Lung (tissue), 12 donors: ENCODE results near the gene TMEM222. TPM values are rescaled to one million over a fixed set of nuclear protein-coding genes. Genes with fewer than 3 reads are reported as not detected.

Experiments used
- ATAC-seq: fragments of 200-7000 bp; cut with Tn5 transposase; one replicate; pipeline ENCODE4 v1.9.1; 2020; ENCODE audit warnings: moderate number of reproducible peaks; ENCODE audit not compliant: insufficient read depth, low FRiP score
- DNase-seq, 3 donors: peaks; one replicate each; pipeline ENCODE4 v3.0.0-alpha.2; 2013 to 2017
- H3K27ac ChIP-seq, 2 donors: one replicate each; pipeline ENCODE4 v1.5.1; 2013; ENCODE audit warnings: mild to moderate bottlenecking in 2 of 2, moderate library complexity in 2 of 2, control low read depth in 1 of 2, inconsistent platforms in 1 of 2, low read depth in 1 of 2, low read length in 1 of 2
- H3K27me3 ChIP-seq, 3 donors: one replicate each; pipeline ENCODE4 v1.5.1; 2013; ENCODE audit warnings: low read length in 2 of 3; ENCODE audit not compliant: control insufficient read depth in 3 of 3, insufficient read depth in 3 of 3
- H3K36me3 ChIP-seq, 4 donors: one replicate each; pipeline ENCODE4 v1.5.1; 2013; ENCODE audit warnings: low read length in 4 of 4, mild to moderate bottlenecking in 1 of 4, moderate library complexity in 1 of 4; ENCODE audit not compliant: control insufficient read depth in 4 of 4, insufficient read depth in 4 of 4
- H3K4me1 ChIP-seq, 5 donors: one replicate each; pipeline ENCODE4 v1.5.1; 2013; ENCODE audit warnings: low read length in 5 of 5, mild to moderate bottlenecking in 2 of 5, moderate library complexity in 1 of 5; ENCODE audit not compliant: control insufficient read depth in 5 of 5, insufficient read depth in 5 of 5
- H3K4me3 ChIP-seq: one replicate; pipeline ENCODE4 v1.5.1; 2013; ENCODE audit warnings: mild to moderate bottlenecking, control low read depth, moderate library complexity
- H3K9ac ChIP-seq, 2 donors: one replicate each; pipeline ENCODE4 v1.5.1; 2013; ENCODE audit warnings: low read length in 2 of 2, control low read depth in 1 of 2; ENCODE audit not compliant: insufficient read depth in 1 of 2
- H3K9me3 ChIP-seq, 4 donors: one replicate each; pipeline ENCODE4 v1.5.1; 2013; ENCODE audit warnings: low read length in 3 of 4, mild to moderate bottlenecking in 1 of 4, moderate library complexity in 1 of 4; ENCODE audit not compliant: control insufficient read depth in 4 of 4, insufficient read depth in 3 of 4
- WGBS, 2 donors: extraction: QIAGEN DNeasy Blood & Tissue Kit; methylation state at CpG; one replicate each; pipeline ENCODE4 v1.1.7; 2013; 5-methylcytosine and 5-hydroxymethylcytosine counted together
- polyA plus RNA-seq, 2 donors: library from polyadenylated mRNA; stranded (reverse); fragments of 200-250 nt; gene quantifications; one replicate each; pipeline ENCODE4 v1.2.1, GENCODE V29; 2013
- total RNA-seq, 2 donors: library from RNA; depleted of rRNA in 1 of 2; stranded (reverse); fragments of >200 nt in 1 of 2; gene quantifications; one replicate each; pipeline ENCODE4 v1.2.1, GENCODE V29; 2014 to 2021
- TF ChIP-seq, protein P1 (sequence below): IDR thresholded peaks from 2 replicates; pipeline ENCODE4 v1.5.1; 2012; ENCODE audit warnings: mild to moderate bottlenecking; ENCODE audit errors: control extremely low read depth, extremely low read depth
- donor health status: control.
- donor health status: control.
- donor health status: Bipolar disorder and iron deficiency.
- donor health status: healthy.
- donor health status: DM: yes; HTN: yes; CAD: no.

Gene TMEM222
- total and polyA plus RNA-seq, 4 donors = 25.2 to 51.5 (median 48.4) TPM

DNA sequence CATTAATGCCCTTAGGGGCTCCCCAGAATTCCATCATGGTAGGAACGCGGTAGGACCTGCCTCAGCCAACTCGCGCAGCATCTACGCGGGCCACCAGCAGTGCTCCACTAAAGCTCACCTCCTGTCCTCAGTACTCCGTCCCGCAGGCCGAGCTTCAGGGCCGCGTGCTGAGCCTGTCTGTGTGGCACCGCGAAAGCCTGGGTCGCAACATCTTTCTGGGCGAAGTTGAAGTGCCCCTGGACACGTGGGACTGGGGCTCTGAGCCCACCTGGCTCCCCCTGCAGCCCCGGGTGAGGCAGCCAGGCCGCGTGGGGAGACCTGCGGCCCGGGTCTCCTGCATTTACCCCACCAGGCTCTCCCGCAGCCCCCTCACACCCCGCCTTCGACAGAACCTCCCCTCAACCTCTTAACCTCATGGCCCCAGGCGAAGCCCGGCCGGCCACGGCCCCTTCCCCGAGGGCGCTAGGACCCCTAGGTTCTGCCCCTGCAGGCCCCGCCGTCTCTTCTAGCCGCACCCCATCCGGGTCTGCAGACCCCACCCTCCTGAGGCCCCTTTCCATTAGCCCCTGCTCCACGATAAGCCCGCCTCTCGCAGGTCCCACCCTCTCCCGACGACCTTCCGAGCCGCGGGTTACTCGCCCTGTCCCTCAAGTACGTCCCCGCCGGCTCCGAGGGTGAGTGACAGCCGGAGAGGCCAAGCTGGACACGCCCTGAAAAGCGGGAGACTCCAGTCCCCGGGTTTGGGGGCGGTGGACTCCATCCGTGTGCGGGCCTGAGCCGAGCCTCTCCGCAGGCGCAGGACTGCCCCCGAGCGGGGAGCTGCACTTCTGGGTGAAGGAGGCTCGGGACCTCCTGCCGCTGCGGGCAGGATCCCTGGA, 28.9 kb downstream of the TMEM222 start:
- peaks cover 0 to 22% (median 5%) of the 10 kb centered on the region in 5 donors for H3K4me1 ChIP-seq
- no peak overlapping the region for H3K9ac ChIP-seq
- H3K27me3 ChIP-seq = peaks cover 0 to 15% (median 0%) of the 10 kb centered on the region in 3 donors
- H3K36me3 ChIP-seq = peaks cover 0 to 25% (median 5%) of the 10 kb centered on the region in 4 donors
- H3K9me3 ChIP-seq = no peaks in the 10 kb centered on the region
- peak; percentile 51 to 62 (median 61) for DNase-seq
- no peak overlapping the region for H3K4me3 ChIP-seq
- no peak for ATAC-seq
- 59 to 76% methylated on average over 62 of the region's 62 CpGs for WGBS, 2 donors
- TF ChIP-seq, protein P1, sequence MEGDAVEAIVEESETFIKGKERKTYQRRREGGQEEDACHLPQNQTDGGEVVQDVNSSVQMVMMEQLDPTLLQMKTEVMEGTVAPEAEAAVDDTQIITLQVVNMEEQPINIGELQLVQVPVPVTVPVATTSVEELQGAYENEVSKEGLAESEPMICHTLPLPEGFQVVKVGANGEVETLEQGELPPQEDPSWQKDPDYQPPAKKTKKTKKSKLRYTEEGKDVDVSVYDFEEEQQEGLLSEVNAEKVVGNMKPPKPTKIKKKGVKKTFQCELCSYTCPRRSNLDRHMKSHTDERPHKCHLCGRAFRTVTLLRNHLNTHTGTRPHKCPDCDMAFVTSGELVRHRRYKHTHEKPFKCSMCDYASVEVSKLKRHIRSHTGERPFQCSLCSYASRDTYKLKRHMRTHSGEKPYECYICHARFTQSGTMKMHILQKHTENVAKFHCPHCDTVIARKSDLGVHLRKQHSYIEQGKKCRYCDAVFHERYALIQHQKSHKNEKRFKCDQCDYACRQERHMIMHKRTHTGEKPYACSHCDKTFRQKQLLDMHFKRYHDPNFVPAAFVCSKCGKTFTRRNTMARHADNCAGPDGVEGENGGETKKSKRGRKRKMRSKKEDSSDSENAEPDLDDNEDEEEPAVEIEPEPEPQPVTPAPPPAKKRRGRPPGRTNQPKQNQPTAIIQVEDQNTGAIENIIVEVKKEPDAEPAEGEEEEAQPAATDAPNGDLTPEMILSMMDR = no peak
- H3K27ac ChIP-seq = peak overlapping the region in 1 of 2 donors; percentile 3

DNA sequence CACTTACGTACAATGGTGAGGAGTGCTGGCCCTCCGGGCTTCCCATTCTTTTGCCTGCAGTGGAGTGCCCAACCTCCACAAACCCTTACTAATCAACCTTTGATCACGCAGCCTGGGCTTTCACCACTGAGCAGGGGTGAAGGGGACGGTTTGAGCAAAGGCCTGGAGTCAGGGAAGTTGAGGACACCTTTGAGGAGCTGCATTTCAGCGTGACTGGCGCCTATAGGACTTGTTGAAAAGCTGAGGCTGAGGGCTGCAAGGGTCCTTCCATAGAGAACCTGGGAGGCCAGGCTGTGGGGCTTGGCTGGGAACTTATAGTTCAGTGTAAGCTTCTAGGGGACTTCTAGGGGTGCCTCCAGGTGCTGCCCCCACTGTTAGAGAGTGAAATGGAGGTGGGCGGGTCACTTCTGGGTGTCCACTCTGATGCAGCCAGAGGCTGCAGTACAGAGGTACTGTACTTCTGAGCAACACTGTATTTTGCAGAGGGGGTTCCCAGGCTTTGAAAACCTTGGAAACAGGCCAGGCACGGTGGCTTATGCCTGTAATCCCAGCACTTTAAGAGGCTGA, 29.7 kb downstream of the TMEM222 start:
- no peaks in the 10 kb centered on the region for H3K9me3 ChIP-seq
- H3K27ac ChIP-seq = peak overlapping the region in 1 of 2 donors; percentile 3
- H3K36me3 ChIP-seq = peaks cover 0 to 32% (median 5%) of the 10 kb centered on the region in 4 donors
- TF ChIP-seq, protein P1 = no peak
- ATAC-seq = no peak
- peaks cover 0 to 22% (median 5%) of the 10 kb centered on the region in 5 donors for H3K4me1 ChIP-seq
- WGBS, 2 donors = 64 to 76% methylated on average over 8 of the region's 8 CpGs
- DNase-seq = no peak
- H3K9ac ChIP-seq = no peak overlapping the region
- H3K4me3 ChIP-seq = no peak overlapping the region
- H3K27me3 ChIP-seq = peaks cover 0 to 15% (median 0%) of the 10 kb centered on the region in 3 donors

DNA sequence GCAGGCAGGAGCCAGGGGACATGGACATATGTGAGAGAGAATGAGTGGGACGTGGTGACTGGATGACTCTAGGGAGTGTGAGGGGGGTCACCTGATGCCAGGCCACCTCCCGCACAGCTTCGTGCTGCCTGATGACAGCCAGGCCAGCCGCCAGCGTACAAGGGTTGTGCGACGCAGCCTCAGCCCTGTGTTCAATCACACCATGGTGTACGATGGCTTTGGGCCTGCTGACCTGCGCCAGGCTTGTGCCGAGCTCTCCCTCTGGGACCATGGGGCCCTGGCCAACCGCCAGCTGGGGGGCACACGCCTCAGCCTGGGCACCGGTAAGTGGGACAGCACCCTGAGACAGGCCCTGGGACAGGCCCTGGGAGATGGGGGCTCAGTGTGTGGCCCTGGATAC, 31.2 kb downstream of the TMEM222 start:
- Histone ChIP-seq H3K4me3 (no peak overlapping the region), H3K27ac (no peak overlapping the region), H3K9me3 (no peaks in the 10 kb centered on the region), H3K9ac (no peak overlapping the region), H3K4me1 (peaks cover 0 to 26% (median 8%) of the 10 kb centered on the region in 5 donors), H3K36me3 (peaks cover 0 to 44% (median 5%) of the 10 kb centered on the region in 4 donors), H3K27me3 (peaks cover 0 to 15% (median 0%) of the 10 kb centered on the region in 3 donors)
- TF ChIP-seq, protein P1 = no peak
- DNase-seq = no peak
- WGBS, 2 donors = 94 to 96% methylated on average over 13 of the region's 13 CpGs
- no peak for ATAC-seq
